H54 (cell line): Measurements from ENCODE around the gene B4GALT1.

Experiments used
- DNase-seq: peaks from one replicate; pipeline ENCODE4 v3.0.0; 2011; ENCODE audit warnings: low spot score, mixed read lengths; ENCODE audit not compliant: insufficient read length
- FAIRE-seq: peaks from 3 replicates; lab custom pipeline; 2011; peaks lifted over from hg19 to GRCh38; lab: Jason Lieb, UNC
- POLR2A ChIP-seq: IDR thresholded peaks from 2 replicates; pipeline ENCODE4 v1.6.1; 2011; ENCODE audit warnings: low read depth, mild to moderate bottlenecking, low read length

Gene B4GALT1

DNA sequence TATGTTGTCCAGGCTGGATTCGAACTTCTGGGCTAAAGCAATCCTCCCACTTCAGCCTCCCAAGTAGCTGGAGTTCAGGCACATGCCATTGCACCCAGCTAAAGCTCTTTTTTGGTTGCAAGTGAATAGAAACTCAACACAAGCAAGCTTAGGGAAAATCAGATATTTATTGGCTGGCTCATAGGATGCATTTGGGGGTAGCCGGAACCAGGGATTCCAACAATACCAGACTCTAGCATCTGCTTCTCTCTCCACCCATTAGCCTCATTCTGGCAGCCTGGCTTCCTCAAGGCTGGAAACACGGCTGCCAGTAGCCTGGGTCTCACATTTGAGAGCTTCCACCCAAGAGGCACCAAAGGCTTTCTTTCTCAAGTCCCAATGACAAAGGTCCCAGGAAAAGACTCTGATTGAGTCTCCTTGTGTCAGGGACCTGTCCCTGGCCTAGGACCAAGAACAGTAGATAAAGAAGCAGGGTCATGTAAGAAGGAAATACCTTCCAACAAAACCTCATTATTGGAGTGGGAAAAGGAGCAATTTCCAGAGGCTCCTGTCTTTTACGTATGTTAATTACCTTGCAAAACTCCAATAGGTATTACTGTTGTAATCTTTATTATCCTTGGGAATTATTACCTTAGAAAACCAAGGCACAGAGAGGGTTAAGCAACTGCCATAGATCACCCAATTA lies 23.0 kb upstream of the B4GALT1 start:
- DNase-seq = no peak
- no peak for TF ChIP-seq POLR2A
- FAIRE-seq = no peak

DNA sequence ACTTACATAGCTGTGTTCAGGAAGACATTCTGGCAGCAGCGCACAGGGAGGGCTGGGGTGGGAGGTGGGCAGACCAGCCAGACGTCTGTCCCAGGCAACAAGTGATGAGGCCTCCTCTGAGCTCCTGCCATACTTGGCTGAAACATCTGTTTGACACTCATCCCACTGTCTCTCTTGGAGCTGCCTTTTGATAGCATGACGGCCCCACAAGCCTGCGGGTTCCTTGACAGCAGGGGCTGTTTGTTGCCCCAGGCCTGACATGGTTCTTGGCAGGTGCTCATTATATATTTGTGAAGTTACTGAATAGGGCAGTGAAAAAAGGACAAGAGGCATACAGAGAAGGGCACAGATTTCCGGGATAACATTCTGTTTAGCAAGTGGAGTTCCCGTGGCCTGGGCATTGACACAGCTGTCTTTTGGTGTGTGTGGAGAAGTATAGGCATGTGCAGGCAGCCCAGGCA lies 22.2 kb upstream of the B4GALT1 start:
- no peak for TF ChIP-seq POLR2A

GRCh38 chr9:33188711-33189110 lies 21.6 kb upstream of the B4GALT1 start:
- no peak for DNase-seq
- TF ChIP-seq POLR2A = no peak
- no peak for FAIRE-seq

More for the DNA sequence above, 22.2 kb upstream of the B4GALT1 start:
- no peak for FAIRE-seq
- no peak for DNase-seq

- no peak for TF ChIP-seq POLR2A
- FAIRE-seq (no peak), DNase-seq (no peak)
These were observed 20.5 kb upstream of the B4GALT1 start for GRCh38 chr9:33187519-33188218.

DNA sequence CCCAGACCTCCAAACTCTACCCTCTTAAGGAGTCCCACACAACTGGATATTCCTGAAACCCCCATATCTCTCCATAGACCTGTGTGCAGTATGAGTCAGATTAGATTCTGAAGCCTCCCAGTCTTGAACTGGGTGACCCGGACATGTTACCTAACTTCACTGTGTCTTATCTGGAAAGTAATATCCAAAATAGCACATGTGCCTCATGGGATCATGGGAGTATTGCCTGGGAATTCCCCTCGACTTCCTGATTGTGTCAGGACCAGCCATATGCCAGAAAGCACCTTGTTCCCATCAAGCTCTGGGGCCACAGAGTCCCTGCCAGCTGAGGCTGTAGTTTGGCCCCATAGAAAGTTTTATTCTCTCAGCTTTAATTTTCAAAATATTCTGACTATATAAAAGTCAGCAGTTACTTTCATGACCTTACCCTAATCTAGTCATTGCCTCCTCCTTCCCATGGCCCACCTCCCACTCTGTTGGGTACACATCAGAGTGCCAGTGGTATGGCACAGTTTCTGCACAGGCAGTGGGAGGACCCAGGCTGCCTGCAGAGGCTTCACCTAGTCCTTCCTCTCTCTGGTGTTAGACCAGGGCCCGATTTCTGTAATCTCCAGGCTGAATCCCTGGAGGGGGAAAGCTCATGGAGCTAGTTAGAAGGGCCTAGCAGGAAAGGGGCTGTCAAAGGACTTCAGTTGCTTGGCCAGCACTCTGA lies 19.5 kb upstream of the B4GALT1 start:
- FAIRE-seq (no peak), DNase-seq (no peak)
- TF ChIP-seq POLR2A = no peak

DNA sequence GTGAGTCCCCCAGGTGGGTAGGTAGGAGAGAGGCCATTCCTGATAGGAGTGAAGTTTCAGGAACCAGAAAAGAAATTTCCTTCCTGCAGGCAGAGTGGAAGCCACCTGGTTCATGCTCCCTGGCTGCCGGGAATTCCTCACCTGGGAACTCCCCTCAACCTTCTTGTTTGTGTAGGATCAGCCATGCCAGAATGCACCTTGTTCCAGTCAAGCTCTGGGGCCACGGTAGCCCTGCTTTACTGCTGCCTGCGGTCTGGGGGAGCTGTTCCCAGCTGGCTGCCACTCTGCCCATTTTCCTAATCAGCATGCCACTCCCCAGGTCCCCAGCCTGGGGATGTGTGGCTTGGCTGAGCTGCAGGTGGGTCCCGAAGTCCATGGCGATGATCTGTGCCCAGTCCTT lies 18.7 kb upstream of the B4GALT1 start:
- TF ChIP-seq POLR2A = no peak
- DNase-seq = no peak
- no peak for FAIRE-seq

GRCh38 chr9:33185406-33185805 lies 18.3 kb upstream of the B4GALT1 start:
- DNase-seq (no peak), FAIRE-seq (no peak)
- no peak for TF ChIP-seq POLR2A

GRCh38 chr9:33184963-33185362 lies 17.8 kb upstream of the B4GALT1 start:
- DNase-seq = no peak
- no peak for TF ChIP-seq POLR2A
- FAIRE-seq = no peak

- DNase-seq (no peak), FAIRE-seq (no peak)
- TF ChIP-seq POLR2A = no peak
These were observed 15.4 kb upstream of the B4GALT1 start for GRCh38 chr9:33182519-33182918.

- DNase-seq (no peak), FAIRE-seq (no peak)
- no peak for TF ChIP-seq POLR2A
These were observed 13.5 kb upstream of the B4GALT1 start for GRCh38 chr9:33180526-33181184.

GRCh38 chr9:33178972-33179697 lies 12.0 kb upstream of the B4GALT1 start:
- no peak for TF ChIP-seq POLR2A
- FAIRE-seq = no peak
- DNase-seq = no peak

DNA sequence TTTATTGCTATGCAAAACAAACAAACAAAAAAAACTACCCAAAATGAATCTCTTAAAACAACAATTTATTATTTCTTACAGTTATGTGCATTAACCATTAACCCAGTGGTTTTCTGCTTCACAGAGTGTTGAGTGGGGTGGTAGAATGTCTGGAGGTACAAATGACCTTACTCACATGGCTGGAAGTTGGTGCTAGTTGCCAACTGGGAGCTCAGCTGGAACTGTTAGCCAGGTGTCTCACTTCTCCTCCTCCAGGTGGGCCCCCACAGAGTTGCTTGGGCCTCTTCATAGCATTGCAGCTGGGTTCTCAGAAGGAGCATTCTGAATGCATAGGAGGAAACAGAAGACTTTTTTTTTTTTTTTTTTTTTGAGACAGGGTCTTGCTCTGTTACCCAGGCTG lies 10.5 kb upstream of the B4GALT1 start:
- FAIRE-seq (no peak), DNase-seq (no peak)

DNA sequence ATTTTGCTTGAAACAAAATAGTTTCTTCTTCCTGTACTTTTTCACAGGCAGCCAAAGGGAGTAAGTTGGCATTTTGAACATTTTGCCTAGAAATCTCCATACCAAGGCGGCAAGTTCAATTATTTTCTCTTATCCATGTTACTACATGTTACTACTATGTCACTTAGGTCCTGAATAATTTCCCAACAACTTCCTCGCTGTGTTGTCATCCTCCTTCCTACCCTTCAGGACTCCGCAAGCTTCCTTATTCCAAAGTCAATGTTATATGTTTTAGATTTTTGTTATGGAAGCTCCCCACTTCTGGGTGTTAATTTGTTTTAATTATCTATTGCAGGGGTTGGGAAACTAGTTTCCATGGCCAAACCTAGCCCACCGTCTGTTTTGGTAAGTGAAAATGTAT lies 9.9 kb upstream of the B4GALT1 start:
- no peak for TF ChIP-seq POLR2A
- FAIRE-seq (no peak), DNase-seq (no peak)

More for the DNA sequence above, 10.5 kb upstream of the B4GALT1 start:
- no peak for TF ChIP-seq POLR2A

DNA sequence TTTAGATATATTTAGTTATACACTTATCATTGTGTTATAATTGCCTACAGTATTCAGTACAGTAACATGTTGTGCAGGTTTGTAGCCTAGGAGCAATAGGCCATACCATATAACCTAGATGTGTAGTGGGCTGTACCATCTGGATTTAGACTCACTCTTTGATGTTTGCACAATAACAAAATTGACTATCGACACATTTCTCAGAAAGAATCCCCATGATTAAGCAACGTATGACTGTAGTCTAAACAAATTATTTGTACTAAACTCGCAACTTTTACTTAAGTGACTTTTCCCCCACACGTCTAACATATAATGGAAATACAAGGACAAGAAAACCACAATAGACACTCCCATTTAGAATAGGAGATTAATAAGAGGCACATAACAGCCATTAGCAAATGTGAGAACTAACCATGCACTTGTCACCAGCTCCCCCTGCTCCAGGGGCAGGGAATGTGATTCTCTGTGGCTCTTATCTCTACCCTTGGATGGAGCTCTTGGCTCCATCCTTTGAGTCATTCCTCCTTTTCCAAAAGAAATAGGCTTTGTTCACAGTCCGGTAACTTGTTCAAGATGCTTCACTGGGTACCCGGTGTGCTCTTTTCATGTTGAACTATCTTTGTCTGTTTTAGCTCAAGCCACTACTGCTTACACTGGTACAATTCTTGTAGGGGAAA lies 8.7 kb upstream of the B4GALT1 start:
- FAIRE-seq = no peak
- TF ChIP-seq POLR2A = no peak
- DNase-seq = no peak
